Measurements from ENCODE around the gene RPH3AL. TPM values are rescaled to one million over a fixed set of nuclear protein-coding genes. Genes with fewer than 3 reads are reported as not detected.
"Not testable (repeated sequence)": the region's sequence is repeated elsewhere in the genome, so short reads cannot be mapped to it uniquely, and the experiment has no call there.

The RPH3AL gene
- polyA plus RNA-seq, 1 donor from 2014 or later: 0.87 TPM

DNA sequence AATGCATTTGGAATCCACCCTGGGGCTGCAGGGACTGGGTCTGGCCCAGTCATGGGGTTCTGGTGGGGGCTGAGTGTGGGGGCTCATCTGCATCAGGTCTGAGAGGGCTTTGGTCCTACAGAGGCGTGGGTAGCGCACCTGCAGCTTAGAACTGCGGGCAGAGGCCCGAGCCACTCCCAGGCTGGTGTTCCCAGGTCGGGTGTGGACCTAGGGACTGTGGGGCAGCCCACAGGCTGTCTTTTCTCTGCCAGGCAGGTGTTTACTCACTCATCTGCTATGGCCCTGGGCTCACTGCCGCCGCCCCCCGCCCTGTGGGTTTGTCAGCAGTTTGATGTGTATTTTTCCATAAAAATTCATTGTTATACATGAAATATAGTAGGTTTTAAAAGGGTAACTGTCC is 144.2 kb downstream of the RPH3AL start:
- Histone ChIP-seq H3F3A (ENCODE audit: insufficient read depth, low read length, poor library complexity, severe bottlenecking) (no peaks in the 10 kb centered on the region), H3K27me3 (ENCODE audit: insufficient read depth, low read depth, low read length) (no peaks in the 10 kb centered on the region), H2AFZ (ENCODE audit: low read depth, low read length) (no peak overlapping the region), H3K9ac (ENCODE audit: low read length) (no peak overlapping the region), H3K9me2 (ENCODE audit: insufficient read depth, low read length) (no peaks in the 10 kb centered on the region), H3K9me3 (ENCODE audit: low read length) (no peaks in the 10 kb centered on the region), H4K20me1 (ENCODE audit: insufficient read depth) (no peaks in the 10 kb centered on the region), H3K36me3 (ENCODE audit: insufficient read depth, low read length) (no peaks in the 10 kb centered on the region), H3K4me2 (ENCODE audit: low read length) (no peak overlapping the region), H3K27ac (ENCODE audit: low read length) (no peak overlapping the region), H3K4me3 (ENCODE audit: low read length) (no peak overlapping the region), H3K79me2 (replicated peaks; ENCODE audit: insufficient read depth, low read length) (no peaks in the 10 kb centered on the region)
- no peak for TF ChIP-seq MXI1 (conservative IDR thresholded peaks at IDR 0.05; ENCODE audit: poor library complexity, severe bottlenecking)

DNA sequence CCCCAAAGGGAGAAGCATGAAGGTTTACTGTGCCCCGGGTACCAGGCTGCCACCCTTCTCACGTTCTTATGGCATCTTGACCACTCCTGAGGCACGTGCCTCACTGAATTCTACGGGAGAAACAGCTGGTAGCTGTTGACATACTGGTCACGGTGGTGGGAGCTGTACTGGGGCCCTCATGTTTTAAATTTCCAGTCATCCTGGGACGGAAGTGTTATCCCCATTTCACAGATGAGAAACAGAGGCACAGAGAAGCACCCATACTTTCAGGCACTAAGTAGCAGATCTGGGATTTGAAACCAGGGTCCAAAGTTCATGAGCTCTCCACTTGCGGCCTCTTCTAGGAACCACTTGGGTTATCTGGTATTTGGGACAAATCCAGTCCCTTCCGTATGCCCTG is 144.8 kb downstream of the RPH3AL start:
- Histone ChIP-seq H2AFZ (ENCODE audit: low read depth, low read length) (no peak overlapping the region), H3K9me3 (ENCODE audit: low read length) (no peaks in the 10 kb centered on the region), H3K4me3 (ENCODE audit: low read length) (no peak overlapping the region), H3F3A (ENCODE audit: insufficient read depth, low read length, poor library complexity, severe bottlenecking) (no peaks in the 10 kb centered on the region), H3K9ac (ENCODE audit: low read length) (no peak overlapping the region), H3K79me2 (replicated peaks; ENCODE audit: insufficient read depth, low read length) (no peaks in the 10 kb centered on the region), H3K27me3 (ENCODE audit: insufficient read depth, low read depth, low read length) (no peaks in the 10 kb centered on the region), H3K9me2 (ENCODE audit: insufficient read depth, low read length) (no peaks in the 10 kb centered on the region), H4K20me1 (ENCODE audit: insufficient read depth) (no peaks in the 10 kb centered on the region), H3K27ac (ENCODE audit: low read length) (no peak overlapping the region), H3K36me3 (ENCODE audit: insufficient read depth, low read length) (no peaks in the 10 kb centered on the region), H3K4me2 (ENCODE audit: low read length) (no peak overlapping the region)
- TF ChIP-seq, protein P1, sequence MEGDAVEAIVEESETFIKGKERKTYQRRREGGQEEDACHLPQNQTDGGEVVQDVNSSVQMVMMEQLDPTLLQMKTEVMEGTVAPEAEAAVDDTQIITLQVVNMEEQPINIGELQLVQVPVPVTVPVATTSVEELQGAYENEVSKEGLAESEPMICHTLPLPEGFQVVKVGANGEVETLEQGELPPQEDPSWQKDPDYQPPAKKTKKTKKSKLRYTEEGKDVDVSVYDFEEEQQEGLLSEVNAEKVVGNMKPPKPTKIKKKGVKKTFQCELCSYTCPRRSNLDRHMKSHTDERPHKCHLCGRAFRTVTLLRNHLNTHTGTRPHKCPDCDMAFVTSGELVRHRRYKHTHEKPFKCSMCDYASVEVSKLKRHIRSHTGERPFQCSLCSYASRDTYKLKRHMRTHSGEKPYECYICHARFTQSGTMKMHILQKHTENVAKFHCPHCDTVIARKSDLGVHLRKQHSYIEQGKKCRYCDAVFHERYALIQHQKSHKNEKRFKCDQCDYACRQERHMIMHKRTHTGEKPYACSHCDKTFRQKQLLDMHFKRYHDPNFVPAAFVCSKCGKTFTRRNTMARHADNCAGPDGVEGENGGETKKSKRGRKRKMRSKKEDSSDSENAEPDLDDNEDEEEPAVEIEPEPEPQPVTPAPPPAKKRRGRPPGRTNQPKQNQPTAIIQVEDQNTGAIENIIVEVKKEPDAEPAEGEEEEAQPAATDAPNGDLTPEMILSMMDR (IDR thresholded peaks at IDR 0.05; ENCODE audit: poor library complexity, severe bottlenecking): no peak
- no peak for TF ChIP-seq TAF1 (IDR thresholded peaks at IDR 0.05; ENCODE audit: low read depth)
- no peak for TF ChIP-seq EP300 (conservative IDR thresholded peaks at IDR 0.05; ENCODE audit: poor library complexity, severe bottlenecking)
- no peak for TF ChIP-seq RAD21 (conservative IDR thresholded peaks at IDR 0.05)
- no peak for TF ChIP-seq MXI1 (conservative IDR thresholded peaks at IDR 0.05; ENCODE audit: poor library complexity, severe bottlenecking)
- no peak for TF ChIP-seq SMC3 (conservative IDR thresholded peaks at IDR 0.05; ENCODE audit: poor library complexity)
- TF ChIP-seq POLR2AphosphoS5 (IDR thresholded peaks at IDR 0.05): no peak

DNA sequence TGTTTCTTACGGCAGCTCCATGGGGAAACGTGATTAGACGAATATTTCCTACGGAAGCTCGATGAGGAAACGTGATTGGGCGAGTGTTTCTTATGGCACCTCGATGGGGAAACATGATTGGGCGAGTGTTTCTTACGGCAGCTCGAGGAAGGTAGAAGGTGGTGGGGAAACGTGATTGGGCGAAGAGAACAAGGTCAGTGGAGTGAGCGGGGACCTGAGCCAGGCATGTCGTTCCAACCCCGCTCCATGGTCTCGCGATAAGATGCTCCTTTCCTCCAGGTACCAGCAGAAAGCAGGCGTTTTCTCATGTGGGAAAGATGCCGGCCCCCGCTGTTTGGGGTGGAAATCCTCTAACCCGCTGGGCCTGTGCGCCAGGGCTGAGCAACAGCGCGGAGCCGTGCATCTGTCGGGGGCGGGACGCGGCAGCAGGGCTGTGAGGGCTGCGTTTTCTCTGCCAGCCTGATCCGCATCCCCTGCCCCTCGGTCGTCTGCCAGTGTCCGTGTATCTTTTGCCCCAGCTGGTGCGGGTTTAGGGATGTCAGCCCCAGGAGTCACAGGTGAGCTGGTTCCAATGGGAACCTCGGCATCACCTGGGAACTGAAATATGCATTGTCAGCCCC is 145.6 kb downstream of the RPH3AL start:
- Histone ChIP-seq H3K36me3 (ENCODE audit: insufficient read depth, low read length) (no peaks in the 10 kb centered on the region), H3K9me3 (ENCODE audit: low read length) (no peaks in the 10 kb centered on the region), H3K4me2 (ENCODE audit: low read length) (no peak overlapping the region), H3K9ac (ENCODE audit: low read length) (no peak overlapping the region), H4K20me1 (ENCODE audit: insufficient read depth) (no peaks in the 10 kb centered on the region), H3K27ac (ENCODE audit: low read length) (no peak overlapping the region), H2AFZ (ENCODE audit: low read depth, low read length) (no peak overlapping the region), H3K9me2 (ENCODE audit: insufficient read depth, low read length) (no peaks in the 10 kb centered on the region), H3K4me3 (ENCODE audit: low read length) (no peak overlapping the region), H3K27me3 (ENCODE audit: insufficient read depth, low read depth, low read length) (no peaks in the 10 kb centered on the region), H3F3A (ENCODE audit: insufficient read depth, low read length, poor library complexity, severe bottlenecking) (no peaks in the 10 kb centered on the region), H3K79me2 (replicated peaks; ENCODE audit: insufficient read depth, low read length) (no peaks in the 10 kb centered on the region)
- no peak for TF ChIP-seq POLR2AphosphoS5 (IDR thresholded peaks at IDR 0.05)
- TF ChIP-seq MXI1 (conservative IDR thresholded peaks at IDR 0.05; ENCODE audit: poor library complexity, severe bottlenecking): no peak
- TF ChIP-seq, protein P2, sequence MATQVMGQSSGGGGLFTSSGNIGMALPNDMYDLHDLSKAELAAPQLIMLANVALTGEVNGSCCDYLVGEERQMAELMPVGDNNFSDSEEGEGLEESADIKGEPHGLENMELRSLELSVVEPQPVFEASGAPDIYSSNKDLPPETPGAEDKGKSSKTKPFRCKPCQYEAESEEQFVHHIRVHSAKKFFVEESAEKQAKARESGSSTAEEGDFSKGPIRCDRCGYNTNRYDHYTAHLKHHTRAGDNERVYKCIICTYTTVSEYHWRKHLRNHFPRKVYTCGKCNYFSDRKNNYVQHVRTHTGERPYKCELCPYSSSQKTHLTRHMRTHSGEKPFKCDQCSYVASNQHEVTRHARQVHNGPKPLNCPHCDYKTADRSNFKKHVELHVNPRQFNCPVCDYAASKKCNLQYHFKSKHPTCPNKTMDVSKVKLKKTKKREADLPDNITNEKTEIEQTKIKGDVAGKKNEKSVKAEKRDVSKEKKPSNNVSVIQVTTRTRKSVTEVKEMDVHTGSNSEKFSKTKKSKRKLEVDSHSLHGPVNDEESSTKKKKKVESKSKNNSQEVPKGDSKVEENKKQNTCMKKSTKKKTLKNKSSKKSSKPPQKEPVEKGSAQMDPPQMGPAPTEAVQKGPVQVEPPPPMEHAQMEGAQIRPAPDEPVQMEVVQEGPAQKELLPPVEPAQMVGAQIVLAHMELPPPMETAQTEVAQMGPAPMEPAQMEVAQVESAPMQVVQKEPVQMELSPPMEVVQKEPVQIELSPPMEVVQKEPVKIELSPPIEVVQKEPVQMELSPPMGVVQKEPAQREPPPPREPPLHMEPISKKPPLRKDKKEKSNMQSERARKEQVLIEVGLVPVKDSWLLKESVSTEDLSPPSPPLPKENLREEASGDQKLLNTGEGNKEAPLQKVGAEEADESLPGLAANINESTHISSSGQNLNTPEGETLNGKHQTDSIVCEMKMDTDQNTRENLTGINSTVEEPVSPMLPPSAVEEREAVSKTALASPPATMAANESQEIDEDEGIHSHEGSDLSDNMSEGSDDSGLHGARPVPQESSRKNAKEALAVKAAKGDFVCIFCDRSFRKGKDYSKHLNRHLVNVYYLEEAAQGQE (IDR thresholded peaks at IDR 0.05; ENCODE audit: borderline replicate concordance): no peak
- TF ChIP-seq EZH2 (IDR thresholded peaks at IDR 0.05; ENCODE audit: borderline replicate concordance, insufficient read depth, low read length, poor library complexity, severe bottlenecking): no peak
- no peak for TF ChIP-seq SMC3 (conservative IDR thresholded peaks at IDR 0.05; ENCODE audit: poor library complexity)
- TF ChIP-seq, protein P1 (IDR thresholded peaks at IDR 0.05; ENCODE audit: poor library complexity, severe bottlenecking): no peak
- no peak for TF ChIP-seq EP300 (conservative IDR thresholded peaks at IDR 0.05; ENCODE audit: poor library complexity, severe bottlenecking)
- no peak for TF ChIP-seq TAF1 (IDR thresholded peaks at IDR 0.05; ENCODE audit: low read depth)
- TF ChIP-seq RAD21 (conservative IDR thresholded peaks at IDR 0.05): no peak

DNA sequence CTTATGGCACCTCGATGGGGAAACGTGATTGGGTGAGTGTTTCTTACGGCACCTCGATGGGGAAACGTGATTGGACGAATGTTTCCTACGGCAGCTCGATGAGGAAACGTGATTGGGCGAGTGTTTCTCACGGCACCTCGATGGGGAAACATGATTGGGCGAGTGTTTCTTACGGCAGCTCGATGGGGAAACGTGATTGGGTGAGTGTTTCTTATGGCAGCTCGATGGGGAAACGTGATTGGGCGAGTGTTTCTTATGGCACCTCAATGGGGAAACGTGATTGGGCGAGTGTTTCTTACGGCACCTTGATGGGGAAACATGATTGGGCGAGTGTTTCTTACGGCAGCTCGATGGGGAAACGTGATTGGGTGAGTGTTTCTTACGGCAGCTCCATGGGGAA is 146.1 kb downstream of the RPH3AL start:
- not testable (repeated sequence) for H3K27me3 ChIP-seq (ENCODE audit: insufficient read depth, low read depth, low read length); H3K36me3 ChIP-seq (ENCODE audit: insufficient read depth, low read length); H3F3A ChIP-seq (ENCODE audit: insufficient read depth, low read length, poor library complexity, severe bottlenecking); H3K27ac ChIP-seq (ENCODE audit: low read length); H3K9me2 ChIP-seq (ENCODE audit: insufficient read depth, low read length); H3K79me2 ChIP-seq (replicated peaks; ENCODE audit: insufficient read depth, low read length); H3K9ac ChIP-seq (ENCODE audit: low read length); H3K9me3 ChIP-seq (ENCODE audit: low read length); H4K20me1 ChIP-seq (ENCODE audit: insufficient read depth); H3K4me3 ChIP-seq (ENCODE audit: low read length); H3K4me2 ChIP-seq (ENCODE audit: low read length); H2AFZ ChIP-seq (ENCODE audit: low read depth, low read length)

All from neural cell (in vitro differentiated cells).